K562 (cell line): ENCODE data around the gene ZBTB43. TPM values are rescaled to one million over a fixed set of nuclear protein-coding genes. Genes with fewer than 3 reads are reported as not detected.

ENCODE experiments used
- ARHGAP35 ChIP-seq: fragments of 450-650 bp; IDR thresholded peaks from 2 replicates; pipeline ENCODE4 v1.6.1; 2018; ENCODE audit not compliant: partially characterized antibody
- BHLHE40 ChIP-seq: IDR thresholded peaks from 2 replicates; pipeline ENCODE4 v1.6.1; 2011; ENCODE audit warnings: low read length, improper control_type of control experiment
- CBFA2T3 ChIP-seq: fragments of 450-650 bp; IDR thresholded peaks from 2 replicates; pipeline ENCODE4 v1.6.1; 2017
- CTBP1 ChIP-seq: fragments of 450-650 bp; IDR thresholded peaks from 2 replicates; pipeline ENCODE4 v1.6.1; 2016; ENCODE audit warnings: borderline replicate concordance
- HDAC8 ChIP-seq: fragments of 450-650 bp; IDR thresholded peaks from 2 replicates; pipeline ENCODE4 v1.6.1; 2016; ENCODE audit warnings: mild to moderate bottlenecking, missing genetic modification characterization, moderate library complexity, missing compliant biosample characterization
- RCOR1 ChIP-seq, 2 experiments: IDR thresholded peaks; 2 replicates each; pipeline ENCODE4 v1.6.1; 2012; ENCODE audit warnings: low read depth in 2 of 2, low read length in 2 of 2, borderline replicate concordance in 1 of 2, improper control_type of control experiment in 1 of 2
- ZNF592 ChIP-seq: fragments of 450-650 bp; IDR thresholded peaks from 2 replicates; pipeline ENCODE4 v1.6.1; 2017; ENCODE audit warnings: antibody characterized with exemption, mild to moderate bottlenecking
- ZNF668 ChIP-seq: fragments of 250-450 bp; sonication (Bioruptor Pico); IDR thresholded peaks from 2 replicates; pipeline ENCODE4 v1.8.0; 2022; ENCODE audit warnings: mild to moderate bottlenecking, inconsistent platforms
- ZNF766 ChIP-seq: fragments of 200-800 bp; sonication (Bioruptor generic); conservative IDR thresholded peaks from 2 replicates; pipeline ENCODE4 v1.6.1; 2016; ENCODE audit warnings: missing genetic modification characterization, missing compliant biosample characterization
- ZNF780A ChIP-seq: fragments of 250-450 bp; sonication (Bioruptor Pico); IDR thresholded peaks from 2 replicates; pipeline ENCODE4 v1.5.0; 2021; ENCODE audit warnings: mild to moderate bottlenecking
- polyA plus RNA-seq, 8 experiments: library from polyadenylated mRNA; depleted of rRNA in 4 of 8; stranded (reverse) in 5 of 8; unstranded in 3 of 8; fragments of >200 nt; fragmentation: Nextera tagmentation in 2 of 8; fragmentation: Illumina TruSeq in 1 of 8; extraction: Ambion mirVana in 2 of 8; extraction: Trizol in 1 of 8; gene quantifications; 2 replicates each; pipeline versions ENCODE4 v1.2.1 to v1.2.3, GENCODE V29; 2011 to 2014; ENCODE audit warnings: inconsistent platforms in 1 of 8, missing spikeins in 1 of 8
- total RNA-seq, 7 experiments: library from RNA; depleted of rRNA in 6 of 7; stranded (reverse); fragments of >200 nt in 6 of 7; fragmentation: Illumina TruSeq in 2 of 7; extraction: Trizol in 2 of 7; gene quantifications; 2 replicates each; pipeline versions ENCODE4 v1.2.1 to v1.2.3, GENCODE V29; 2011 to 2021; ENCODE audit warnings: low replicate concordance in 1 of 7
- TF ChIP-seq, protein P1 (sequence below): sonication (generic); formaldehyde crosslinking; IDR thresholded peaks from 2 replicates; pipeline ENCODE4 v1.9.0; 2022; ENCODE audit warnings: mild to moderate bottlenecking, missing genetic modification reagents
- TF ChIP-seq, protein P2 (sequence below), 2 experiments: fragments of 450-650 bp; formaldehyde crosslinking in 1 of 2; IDR thresholded peaks; 2 replicates each; pipeline versions ENCODE4 v1.4.0 to v1.6.1; 2014 to 2020; ENCODE audit warnings: mild to moderate bottlenecking in 2 of 2, borderline replicate concordance in 1 of 2, low read depth in 1 of 2
- TF ChIP-seq, protein P3 (sequence below): fragments of 450-650 bp; IDR thresholded peaks from 2 replicates; pipeline ENCODE4 v1.6.1; 2017; ENCODE audit warnings: mild to moderate bottlenecking, moderate library complexity

The ZBTB43 gene
- total and polyA plus RNA-seq, 9 of the 15 experiments (the other 6 are each of a cell fraction or from before 2014, with no cell fraction given): 3.9 to 17.2 (median 9.1) TPM

GRCh38 chr9:126842220-126842842 lies 37.5 kb downstream of the ZBTB43 start (continued):
- TF ChIP-seq ZNF592 (peak; percentile 57; the same call in 1 of the 2 replicates), CTBP1 (peak; percentile 32; the same call in 1 of the 2 replicates), ZNF668 (CRISPR knock-in tag) (no peak), ZNF766 (CRISPR knock-in tag) (peak; percentile 84), RCOR1 (IDR thresholded peaks at IDR 0.05; ENCODE audit: borderline replicate concordance in 1 of 2, low read depth in 2 of 2, low read length in 2 of 2) (peak in 1 of 2 experiments; percentile 12; a peak in 1 of 4 replicates), HDAC8 (0 out of 2 replicates have a peak, but pooled peaks have one; percentile 31), ARHGAP35 (no peak), BHLHE40 (peak; percentile 70), CBFA2T3 (peak; percentile 73), ZNF780A (CRISPR knock-in tag) (no peak)
- TF ChIP-seq, protein P1, sequence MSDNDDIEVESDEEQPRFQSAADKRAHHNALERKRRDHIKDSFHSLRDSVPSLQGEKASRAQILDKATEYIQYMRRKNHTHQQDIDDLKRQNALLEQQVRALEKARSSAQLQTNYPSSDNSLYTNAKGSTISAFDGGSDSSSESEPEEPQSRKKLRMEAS (CRISPR knock-in tag): peak; percentile 74
- TF ChIP-seq, protein P2, sequence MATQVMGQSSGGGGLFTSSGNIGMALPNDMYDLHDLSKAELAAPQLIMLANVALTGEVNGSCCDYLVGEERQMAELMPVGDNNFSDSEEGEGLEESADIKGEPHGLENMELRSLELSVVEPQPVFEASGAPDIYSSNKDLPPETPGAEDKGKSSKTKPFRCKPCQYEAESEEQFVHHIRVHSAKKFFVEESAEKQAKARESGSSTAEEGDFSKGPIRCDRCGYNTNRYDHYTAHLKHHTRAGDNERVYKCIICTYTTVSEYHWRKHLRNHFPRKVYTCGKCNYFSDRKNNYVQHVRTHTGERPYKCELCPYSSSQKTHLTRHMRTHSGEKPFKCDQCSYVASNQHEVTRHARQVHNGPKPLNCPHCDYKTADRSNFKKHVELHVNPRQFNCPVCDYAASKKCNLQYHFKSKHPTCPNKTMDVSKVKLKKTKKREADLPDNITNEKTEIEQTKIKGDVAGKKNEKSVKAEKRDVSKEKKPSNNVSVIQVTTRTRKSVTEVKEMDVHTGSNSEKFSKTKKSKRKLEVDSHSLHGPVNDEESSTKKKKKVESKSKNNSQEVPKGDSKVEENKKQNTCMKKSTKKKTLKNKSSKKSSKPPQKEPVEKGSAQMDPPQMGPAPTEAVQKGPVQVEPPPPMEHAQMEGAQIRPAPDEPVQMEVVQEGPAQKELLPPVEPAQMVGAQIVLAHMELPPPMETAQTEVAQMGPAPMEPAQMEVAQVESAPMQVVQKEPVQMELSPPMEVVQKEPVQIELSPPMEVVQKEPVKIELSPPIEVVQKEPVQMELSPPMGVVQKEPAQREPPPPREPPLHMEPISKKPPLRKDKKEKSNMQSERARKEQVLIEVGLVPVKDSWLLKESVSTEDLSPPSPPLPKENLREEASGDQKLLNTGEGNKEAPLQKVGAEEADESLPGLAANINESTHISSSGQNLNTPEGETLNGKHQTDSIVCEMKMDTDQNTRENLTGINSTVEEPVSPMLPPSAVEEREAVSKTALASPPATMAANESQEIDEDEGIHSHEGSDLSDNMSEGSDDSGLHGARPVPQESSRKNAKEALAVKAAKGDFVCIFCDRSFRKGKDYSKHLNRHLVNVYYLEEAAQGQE (IDR thresholded peaks at IDR 0.05; ENCODE audit: borderline replicate concordance): no peak
- TF ChIP-seq, protein P2 (CRISPR knock-in tag; IDR thresholded peaks at IDR 0.05; ENCODE audit: low read depth): peak; percentile 11; the same call in 1 of the 2 replicates
- TF ChIP-seq, protein P3, sequence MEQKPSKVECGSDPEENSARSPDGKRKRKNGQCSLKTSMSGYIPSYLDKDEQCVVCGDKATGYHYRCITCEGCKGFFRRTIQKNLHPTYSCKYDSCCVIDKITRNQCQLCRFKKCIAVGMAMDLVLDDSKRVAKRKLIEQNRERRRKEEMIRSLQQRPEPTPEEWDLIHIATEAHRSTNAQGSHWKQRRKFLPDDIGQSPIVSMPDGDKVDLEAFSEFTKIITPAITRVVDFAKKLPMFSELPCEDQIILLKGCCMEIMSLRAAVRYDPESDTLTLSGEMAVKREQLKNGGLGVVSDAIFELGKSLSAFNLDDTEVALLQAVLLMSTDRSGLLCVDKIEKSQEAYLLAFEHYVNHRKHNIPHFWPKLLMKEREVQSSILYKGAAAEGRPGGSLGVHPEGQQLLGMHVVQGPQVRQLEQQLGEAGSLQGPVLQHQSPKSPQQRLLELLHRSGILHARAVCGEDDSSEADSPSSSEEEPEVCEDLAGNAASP: no peak
